Fibroblast of lung (primary cell): ENCODE measurements around the gene UPF2. TPM values are rescaled to one million over a fixed set of nuclear protein-coding genes. Genes with fewer than 3 reads are reported as not detected.

ENCODE experiments used
- DNase-seq, 2 donors: peaks; one replicate each; pipeline versions ENCODE4 v3.0.0 to v3.0.0-alpha.2; 2010; ENCODE audit warnings: low read depth in 2 of 2
- H2AFZ ChIP-seq: 2 replicates; pipeline ENCODE4 v1.5.1; 2012; ENCODE audit warnings: low read length, control low read depth, inconsistent platforms
- H3K27ac ChIP-seq: 2 replicates; pipeline ENCODE4 v1.5.1; 2011; ENCODE audit warnings: low read length, control low read depth; ENCODE audit not compliant: insufficient read depth
- H3K27me3 ChIP-seq: 2 replicates; pipeline ENCODE4 v1.5.1; 2011; ENCODE audit warnings: mild to moderate bottlenecking, low read length; ENCODE audit not compliant: control insufficient read depth, insufficient read depth
- H3K36me3 ChIP-seq: 2 replicates; pipeline ENCODE4 v1.5.1; 2011; ENCODE audit warnings: low read length; ENCODE audit not compliant: control insufficient read depth, insufficient read depth
- H3K4me1 ChIP-seq: 2 replicates; pipeline ENCODE4 v1.5.1; 2011; ENCODE audit warnings: low read length; ENCODE audit not compliant: control insufficient read depth, insufficient read depth; ENCODE audit errors: extremely low read depth
- H3K4me2 ChIP-seq: 2 replicates; pipeline ENCODE4 v1.5.1; 2011; ENCODE audit warnings: low read length, control low read depth; ENCODE audit not compliant: insufficient read depth; ENCODE audit errors: extremely low read depth
- H3K4me3 ChIP-seq, 4 experiments: fragments of 200-600 bp in 1 of 4; sonication (generic) in 1 of 4; replicated peaks in 1 of 4; 2 replicates each; pipeline ENCODE4 v1.5.1; 2011 to 2016; ENCODE audit warnings: low read length in 4 of 4, low read depth in 3 of 4, mild to moderate bottlenecking in 3 of 4, control low read depth in 2 of 4, inconsistent platforms in 1 of 4, mixed read lengths in 1 of 4; ENCODE audit not compliant: insufficient read depth in 1 of 4; ENCODE audit errors: control extremely low read depth in 1 of 4
- H3K79me2 ChIP-seq: 2 replicates; pipeline ENCODE4 v1.5.1; 2012; ENCODE audit warnings: mild to moderate bottlenecking, low read length, inconsistent platforms; ENCODE audit not compliant: control insufficient read depth, insufficient read depth
- H3K9ac ChIP-seq: 2 replicates; pipeline ENCODE4 v1.5.1; 2011; ENCODE audit warnings: mild to moderate bottlenecking, low read length, control low read depth; ENCODE audit not compliant: insufficient read depth
- H3K9me3 ChIP-seq: 2 replicates; pipeline ENCODE4 v1.5.1; 2012; ENCODE audit warnings: low read depth, low read length; ENCODE audit not compliant: control insufficient read depth, insufficient read depth
- H4K20me1 ChIP-seq: 2 replicates; pipeline ENCODE4 v1.5.1; 2011; ENCODE audit warnings: low read length; ENCODE audit not compliant: control insufficient read depth, insufficient read depth; ENCODE audit errors: extremely low read depth
- EZH2 ChIP-seq: IDR thresholded peaks from 2 replicates; pipeline ENCODE4 v1.5.1; 2012; ENCODE audit warnings: low read length, control low read depth, mild to moderate bottlenecking; ENCODE audit errors: missing control alignments
- polyA plus RNA-seq, 2 donors: library from polyadenylated mRNA; depleted of rRNA in 1 of 2; stranded (reverse) in 1 of 2; unstranded in 1 of 2; fragments of >200 nt; gene quantifications; 2 replicates each; pipeline ENCODE4 v1.2.1, GENCODE V29; 2011 to 2012; ENCODE audit warnings: missing spikeins in 1 of 2
- total RNA-seq: library from RNA; depleted of rRNA; stranded (reverse); fragments of >200 nt; gene quantifications from 2 replicates; pipeline ENCODE4 v1.2.1, GENCODE V29; 2014
- TF ChIP-seq, protein P1 (sequence below), 2 donors: IDR thresholded peaks in 1 of 2; conservative IDR thresholded peaks in 1 of 2; 1 replicate in 1 of 2; 2 replicates in 1 of 2; pipeline ENCODE4 v1.5.1; 2011 to 2012; ENCODE audit warnings: low read length in 2 of 2, control low read depth in 1 of 2, inconsistent platforms in 1 of 2, low read depth in 1 of 2, mild to moderate bottlenecking in 1 of 2

UPF2 gene
- total and polyA plus RNA-seq, 2 donors (not counting 1 experiment from before 2014, with no cell fraction given) = 20.8 to 22.6 TPM

DNA sequence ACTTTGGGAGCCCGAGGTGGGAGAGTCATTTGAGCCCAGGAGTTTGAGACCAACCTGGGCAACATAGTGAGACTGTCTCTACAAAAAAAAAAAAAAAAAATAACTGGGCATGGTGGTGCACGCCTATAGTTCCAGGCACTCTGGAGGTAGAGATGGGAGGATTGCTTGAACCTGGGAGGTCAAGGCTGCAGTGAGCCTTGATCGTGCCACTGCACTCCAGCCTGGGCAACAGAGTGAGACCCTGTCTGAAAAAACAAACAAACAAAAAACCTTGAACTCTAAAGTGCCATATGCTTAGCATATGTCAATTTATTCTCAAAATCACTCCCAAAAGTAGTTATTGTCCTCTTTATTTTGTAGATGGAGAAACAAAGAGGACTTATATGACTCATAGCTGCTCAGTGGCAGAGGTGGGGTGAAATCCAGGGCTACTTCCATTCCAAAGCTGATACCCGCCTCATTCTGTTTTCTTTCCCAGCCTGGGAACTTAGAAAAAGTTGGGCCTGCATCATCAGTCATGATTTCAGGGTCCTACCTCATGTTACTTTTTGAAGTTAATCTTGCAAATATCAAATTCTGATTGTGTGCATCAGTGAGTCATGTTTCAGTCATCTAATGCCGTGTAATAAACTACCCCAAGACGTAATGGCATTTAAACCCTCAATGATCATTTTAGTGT, 39.4 kb upstream of the UPF2 start:
- Histone ChIP-seq H3K4me2 (no peak overlapping the region), H3K27ac (no peak overlapping the region), H3K4me1 (no peaks in the 10 kb centered on the region), H3K4me3 (no peak overlapping the region), H3K36me3 (no peaks in the 10 kb centered on the region), H3K79me2 (no peaks in the 10 kb centered on the region), H2AFZ (no peak overlapping the region), H3K27me3 (no peaks in the 10 kb centered on the region), H4K20me1 (no peaks in the 10 kb centered on the region), H3K9ac (no peak overlapping the region), H3K9me3 (no peaks in the 10 kb centered on the region)
- DNase-seq = peak; percentile 42 to 87
- no peak for TF ChIP-seq EZH2
- TF ChIP-seq, protein P1, sequence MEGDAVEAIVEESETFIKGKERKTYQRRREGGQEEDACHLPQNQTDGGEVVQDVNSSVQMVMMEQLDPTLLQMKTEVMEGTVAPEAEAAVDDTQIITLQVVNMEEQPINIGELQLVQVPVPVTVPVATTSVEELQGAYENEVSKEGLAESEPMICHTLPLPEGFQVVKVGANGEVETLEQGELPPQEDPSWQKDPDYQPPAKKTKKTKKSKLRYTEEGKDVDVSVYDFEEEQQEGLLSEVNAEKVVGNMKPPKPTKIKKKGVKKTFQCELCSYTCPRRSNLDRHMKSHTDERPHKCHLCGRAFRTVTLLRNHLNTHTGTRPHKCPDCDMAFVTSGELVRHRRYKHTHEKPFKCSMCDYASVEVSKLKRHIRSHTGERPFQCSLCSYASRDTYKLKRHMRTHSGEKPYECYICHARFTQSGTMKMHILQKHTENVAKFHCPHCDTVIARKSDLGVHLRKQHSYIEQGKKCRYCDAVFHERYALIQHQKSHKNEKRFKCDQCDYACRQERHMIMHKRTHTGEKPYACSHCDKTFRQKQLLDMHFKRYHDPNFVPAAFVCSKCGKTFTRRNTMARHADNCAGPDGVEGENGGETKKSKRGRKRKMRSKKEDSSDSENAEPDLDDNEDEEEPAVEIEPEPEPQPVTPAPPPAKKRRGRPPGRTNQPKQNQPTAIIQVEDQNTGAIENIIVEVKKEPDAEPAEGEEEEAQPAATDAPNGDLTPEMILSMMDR (conservative IDR thresholded peaks at IDR 0.05 in 1 of 2, IDR thresholded peaks at IDR 0.05 in 1 of 2; ENCODE audit: low read depth in 1 of 2, low read length in 2 of 2) = no peak

DNA sequence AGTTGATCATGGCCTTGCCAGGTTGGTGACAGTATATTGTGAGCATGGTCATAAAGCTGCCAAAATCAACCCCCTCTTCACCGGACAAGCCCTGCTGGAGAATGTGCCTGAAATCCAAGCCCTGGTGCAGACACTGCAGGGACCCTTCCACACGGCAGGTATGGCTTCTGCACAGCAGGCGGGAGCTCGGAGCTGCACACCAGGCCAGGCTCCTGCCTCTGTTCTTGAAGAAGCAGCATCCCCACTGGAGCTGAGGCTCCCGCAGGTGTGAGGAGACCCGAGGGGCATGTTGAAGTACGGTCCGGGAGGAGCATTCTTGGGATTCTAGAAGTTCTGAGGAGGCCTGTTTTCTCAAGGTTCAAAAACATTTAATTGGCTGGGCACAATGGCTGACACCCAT, 38.9 kb upstream of the UPF2 start:
- Histone ChIP-seq H3K4me1 (no peaks in the 10 kb centered on the region), H3K79me2 (no peaks in the 10 kb centered on the region), H3K9ac (no peak overlapping the region), H4K20me1 (no peaks in the 10 kb centered on the region), H3K27me3 (no peaks in the 10 kb centered on the region), H3K27ac (no peak overlapping the region), H2AFZ (no peak overlapping the region), H3K9me3 (no peaks in the 10 kb centered on the region), H3K4me3 (no peak overlapping the region), H3K4me2 (no peak overlapping the region), H3K36me3 (no peaks in the 10 kb centered on the region)
- TF ChIP-seq, protein P1 (conservative IDR thresholded peaks at IDR 0.05 in 1 of 2, IDR thresholded peaks at IDR 0.05 in 1 of 2; ENCODE audit: low read depth in 1 of 2, low read length in 2 of 2) = no peak
- TF ChIP-seq EZH2 = no peak
- no peak for DNase-seq

DNA sequence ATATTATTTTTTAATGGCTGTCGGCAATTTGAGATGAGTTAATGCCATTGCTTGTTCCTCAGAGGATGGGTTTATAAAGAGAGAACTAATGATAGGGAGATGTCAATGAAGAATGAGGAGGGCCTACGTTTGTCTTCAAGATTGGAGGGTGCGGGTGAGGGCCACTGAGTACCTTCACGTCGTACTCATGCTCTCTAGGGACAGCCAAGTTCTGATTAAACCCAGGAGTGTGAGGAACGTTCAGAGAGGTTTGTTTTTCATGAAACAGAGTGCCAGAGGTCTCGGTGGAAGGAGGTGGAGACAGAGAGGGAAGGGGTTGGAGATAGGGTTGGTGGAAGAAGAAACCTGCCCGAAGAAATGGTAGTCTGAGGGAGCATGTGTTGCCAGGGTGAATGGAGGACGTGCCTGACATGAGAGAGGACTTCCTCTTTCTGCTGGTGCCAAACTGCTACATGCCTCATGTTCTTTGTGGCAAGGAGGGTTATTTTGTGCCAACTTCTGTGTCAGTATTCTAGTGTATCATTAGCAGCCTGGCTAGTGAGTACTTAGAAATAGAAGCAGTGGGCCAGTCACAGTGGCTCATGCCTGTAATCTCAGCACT, 35.1 kb upstream of the UPF2 start:
- no peak for DNase-seq
- no peak overlapping the region for H3K9ac ChIP-seq
- no peaks in the 10 kb centered on the region for H3K27me3 ChIP-seq
- TF ChIP-seq EZH2 = no peak
- H3K4me1 ChIP-seq = no peaks in the 10 kb centered on the region
- no peak overlapping the region for H3K27ac ChIP-seq
- no peaks in the 10 kb centered on the region for H3K36me3 ChIP-seq
- no peaks in the 10 kb centered on the region for H4K20me1 ChIP-seq
- H3K4me2 ChIP-seq = no peak overlapping the region
- no peaks in the 10 kb centered on the region for H3K9me3 ChIP-seq
- no peaks in the 10 kb centered on the region for H3K79me2 ChIP-seq
- H2AFZ ChIP-seq = no peak overlapping the region
- H3K4me3 ChIP-seq = no peak overlapping the region
